Loucy (cell line): ENCODE measurements around the gene CDC37.
"Not testable (repeated sequence)": the region's sequence is repeated elsewhere in the genome, so short reads cannot be mapped to it uniquely, and the experiment has no call there.

ENCODE experiments used
- H2AFZ ChIP-seq: fragments of 200-600 bp; sonication (generic); 2 replicates; pipeline ENCODE4 v1.6.0; 2016; ENCODE audit warnings: antibody characterized with exemption, mild to moderate bottlenecking, low read length, moderate library complexity
- H3F3A ChIP-seq: fragments of 200-600 bp; 2 replicates; pipeline ENCODE4 v1.6.0; 2016; ENCODE audit warnings: antibody characterized with exemption, low read depth, mild to moderate bottlenecking
- H3K27me3 ChIP-seq: fragments of 200-600 bp; sonication (generic); 2 replicates; pipeline ENCODE4 v1.6.1; 2014; ENCODE audit warnings: low read length, mild to moderate bottlenecking; ENCODE audit not compliant: insufficient read depth, poor library complexity, severe bottlenecking
- H3K36me3 ChIP-seq: fragments of 200-600 bp; sonication (generic); 2 replicates; pipeline ENCODE4 v1.6.1; 2016; ENCODE audit warnings: low read length; ENCODE audit not compliant: insufficient read depth
- H3K4me1 ChIP-seq: fragments of 200-600 bp; sonication (generic); 2 replicates; pipeline ENCODE4 v1.5.1; 2014; ENCODE audit warnings: low read length, mild to moderate bottlenecking; ENCODE audit not compliant: insufficient read depth, poor library complexity, severe bottlenecking
- H3K4me2 ChIP-seq: fragments of 200-600 bp; sonication (generic); 2 replicates; pipeline ENCODE4 v1.6.0; 2014; ENCODE audit warnings: antibody characterized with exemption, low read length, low read depth, mild to moderate bottlenecking; ENCODE audit not compliant: poor library complexity, severe bottlenecking
- H3K4me3 ChIP-seq: fragments of 200-600 bp; sonication (generic); 2 replicates; pipeline ENCODE4 v1.5.1; 2014; ENCODE audit warnings: low read length, mild to moderate bottlenecking, mixed read lengths; ENCODE audit not compliant: poor library complexity, severe bottlenecking
- H3K79me2 ChIP-seq: fragments of 200-600 bp; sonication (generic); 2 replicates; pipeline ENCODE4 v1.6.1; 2014; ENCODE audit warnings: low read length; ENCODE audit not compliant: insufficient read depth
- H3K9ac ChIP-seq: fragments of 200-600 bp; sonication (generic); 2 replicates; pipeline ENCODE4 v1.6.0; 2014; ENCODE audit warnings: mild to moderate bottlenecking, low read depth, low read length, moderate library complexity; ENCODE audit not compliant: poor library complexity, severe bottlenecking
- H3K9me2 ChIP-seq: fragments of 200-600 bp; sonication (generic); replicated peaks from 2 replicates; pipeline ENCODE4 v1.6.1; 2016; ENCODE audit warnings: low read depth, low read length, mixed read lengths
- H3K9me3 ChIP-seq: fragments of 200-600 bp; sonication (generic); 2 replicates; pipeline ENCODE4 v1.6.1; 2014; ENCODE audit warnings: mild to moderate bottlenecking, antibody characterized with exemption, low read length, low read depth; ENCODE audit not compliant: insufficient read depth
- H4K20me1 ChIP-seq: fragments of 200-600 bp; sonication (generic); 2 replicates; pipeline ENCODE4 v1.6.0; 2014; ENCODE audit warnings: antibody characterized with exemption, low read length, mild to moderate bottlenecking; ENCODE audit not compliant: insufficient read depth, poor library complexity, severe bottlenecking
- CTCF ChIP-seq: fragments of 200-600 bp; sonication (generic); conservative IDR thresholded peaks from 2 replicates; pipeline ENCODE4 v1.5.1; 2014; ENCODE audit warnings: mild to moderate bottlenecking, antibody characterized with exemption, low read length
- EZH2phosphoT487 ChIP-seq: fragments of 200-600 bp; IDR thresholded peaks from 2 replicates; pipeline ENCODE4 v1.6.1; 2018; ENCODE audit warnings: antibody characterized with exemption, mild to moderate bottlenecking, moderate library complexity, borderline replicate concordance

The CDC37 gene

DNA sequence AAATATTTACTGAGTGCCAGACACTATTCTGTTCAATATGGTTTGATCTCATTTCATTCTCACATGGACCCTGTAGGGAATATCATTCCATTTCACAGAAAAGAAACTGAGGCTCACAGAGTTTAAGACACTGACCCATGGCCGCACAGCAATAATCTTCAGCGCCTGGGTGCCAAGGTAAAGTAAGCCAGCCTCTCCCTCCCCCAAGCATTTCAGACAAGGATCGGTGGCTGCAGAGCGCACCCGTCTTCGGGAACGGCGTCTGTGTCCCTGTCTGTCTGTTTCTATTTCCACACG lies 12.7 kb upstream of the CDC37 start:
- Histone ChIP-seq H3F3A (peaks cover 3% of the 10 kb centered on the region; the same call in 1 of the 2 replicates), H2AFZ (no peak overlapping the region), H4K20me1 (no peaks in the 10 kb centered on the region), H3K27me3 (no peaks in the 10 kb centered on the region), H3K4me3 (no peak overlapping the region), H3K9me2 (no peaks in the 10 kb centered on the region), H3K4me1 (peaks cover 19% of the 10 kb centered on the region), H3K4me2 (peak overlapping the region; percentile 32), H3K79me2 (no peaks in the 10 kb centered on the region), H3K9ac (no peak overlapping the region), H3K9me3 (peaks cover 3% of the 10 kb centered on the region; the same call in 1 of the 2 replicates), H3K36me3 (no peaks in the 10 kb centered on the region)
- TF ChIP-seq CTCF, result no peak
- TF ChIP-seq EZH2phosphoT487, result no peak

GRCh38 chr19:10412257-10412977 lies 9.1 kb upstream of the CDC37 start:
- peak overlapping the region; percentile 59 for H3K4me2 ChIP-seq
- H3K9me2 ChIP-seq, result no peaks in the 10 kb centered on the region
- H3K4me3 ChIP-seq, result peak overlapping the region; percentile 50
- no peaks in the 10 kb centered on the region for H3K79me2 ChIP-seq
- H3F3A ChIP-seq, result peaks cover 3% of the 10 kb centered on the region; the same call in 1 of the 2 replicates
- H3K36me3 ChIP-seq, result no peaks in the 10 kb centered on the region
- peak overlapping the region; percentile 73 for H2AFZ ChIP-seq
- TF ChIP-seq EZH2phosphoT487 (no peak), CTCF (no peak)
- H3K9me3 ChIP-seq, result peaks cover 3% of the 10 kb centered on the region; the same call in 1 of the 2 replicates
- H4K20me1 ChIP-seq, result no peaks in the 10 kb centered on the region
- peaks cover 22% of the 10 kb centered on the region for H3K4me1 ChIP-seq
- no peaks in the 10 kb centered on the region for H3K27me3 ChIP-seq
- peak overlapping the region; percentile 68 for H3K9ac ChIP-seq

GRCh38 chr19:10411224-10411623 lies 7.9 kb upstream of the CDC37 start:
- H3K79me2 ChIP-seq, H3K9me3 ChIP-seq, H2AFZ ChIP-seq, H3K27me3 ChIP-seq, H3K9me2 ChIP-seq, H3K9ac ChIP-seq, H3K4me3 ChIP-seq, H3K4me2 ChIP-seq, H3K36me3 ChIP-seq, H4K20me1 ChIP-seq: not testable (repeated sequence)
- peaks cover 11% of the 10 kb centered on the region; the same call in 1 of the 2 replicates for H3F3A ChIP-seq
- peaks cover 22% of the 10 kb centered on the region for H3K4me1 ChIP-seq
